ENCODE measurements around the gene NOL11. TPM values are rescaled to one million over a fixed set of nuclear protein-coding genes. Genes with fewer than 3 reads are reported as not detected.

NOL11 gene
- 22.0 TPM for total RNA-seq
- long read RNA-seq, transcript NOL11-201 (18 exons, 2,947 nt): major isoform, 22 of 31 reads
- long read RNA-seq, partial matches to known transcripts: 3 of 31 reads
- long read RNA-seq, other reads (novel, unspliced or antisense): 6 of 31 reads

- DNase-seq (ENCODE audit: low spot score): peak; percentile 100
- intact Hi-C loops (cut with DNase I): loop anchor here (2.0 to 5.0 kb wide), 2 partner anchors 107 to 530 kb away; partner anchors contain the start of genes AMZ2 and BPTF
These were observed at the start of gene NOL11 for GRCh38 chr17:67717624-67718324. Gene NOL11 (plus strand): TSS chr17:67717936. CDS start chr17:67717948, 12 bp downstream.

DNA sequence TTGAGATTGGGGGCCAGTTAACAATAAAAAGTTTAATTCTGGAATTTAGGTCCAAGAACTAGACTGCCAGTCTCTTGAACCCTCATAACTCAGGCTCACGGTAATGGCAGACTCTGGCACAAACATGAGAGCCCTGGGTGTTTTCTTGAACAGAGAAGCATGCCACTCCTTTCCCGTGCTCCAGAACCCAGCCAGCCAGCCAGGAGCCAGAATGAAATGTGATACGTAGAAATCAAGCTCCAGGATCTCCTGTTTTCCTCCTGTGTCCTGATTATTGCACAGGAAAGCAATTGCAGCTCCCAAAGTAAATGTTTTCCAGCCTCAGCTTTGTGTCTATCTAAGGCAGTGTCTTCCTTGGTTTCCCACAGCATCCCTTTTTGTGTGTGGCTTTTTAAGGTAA, 46.2 kb upstream of the NOL11 start:
- DNase-seq (ENCODE audit: low spot score): no peak
- intact Hi-C loops (cut with DNase I): no loop called here

- DNase-seq (ENCODE audit: low spot score): no peak
- intact Hi-C loops (cut with DNase I): no loop called here
These were observed 45.0 kb upstream of the NOL11 start for GRCh38 chr17:67672592-67673335.

DNA sequence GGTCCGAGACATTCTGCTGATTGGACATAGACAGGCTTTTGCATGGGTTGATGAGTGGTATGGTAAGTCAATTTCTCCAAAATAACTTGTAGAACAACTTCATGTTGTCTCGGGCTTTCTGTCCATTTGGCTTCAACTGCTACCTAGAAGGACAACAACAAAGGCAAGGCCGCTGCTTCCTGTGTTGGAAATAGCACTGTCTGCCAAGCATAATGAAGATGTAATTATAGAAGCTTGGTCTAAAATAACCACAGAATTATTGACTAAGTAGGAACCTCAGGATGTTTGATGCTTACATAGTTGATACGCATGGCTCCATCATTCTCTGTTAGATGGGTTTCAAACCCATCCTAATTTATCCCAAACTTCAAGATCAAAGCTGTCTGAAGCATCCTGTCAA, 42.3 kb upstream of the NOL11 start:
- DNase-seq (ENCODE audit: low spot score): no peak
- intact Hi-C loops (cut with DNase I): no loop called here

- intact Hi-C loops (cut with DNase I): no loop called here
- DNase-seq (ENCODE audit: low spot score): no peak
These were observed 41.4 kb upstream of the NOL11 start for GRCh38 chr17:67676305-67676704.

- DNase-seq (ENCODE audit: low spot score): no peak
- intact Hi-C loops (cut with DNase I): no loop called here
These were observed 39.3 kb upstream of the NOL11 start for GRCh38 chr17:67678414-67678813.

- intact Hi-C loops (cut with DNase I): no loop called here
- no peak for DNase-seq (ENCODE audit: low spot score)
These were observed 38.5 kb upstream of the NOL11 start for GRCh38 chr17:67679225-67679624.

GRCh38 chr17:67679721-67680120, 38.0 kb upstream of the NOL11 start:
- no peak for DNase-seq (ENCODE audit: low spot score)
- intact Hi-C loops (cut with DNase I): loop anchor here (10.0 kb wide), 1 partner anchor 205 kb away; no protein-coding TSS in a partner anchor

GRCh38 chr17:67680445-67681224, 37.1 kb upstream of the NOL11 start:
- intact Hi-C loops (cut with DNase I): loop anchor here (10.0 kb wide), 1 partner anchor 206 kb away; no protein-coding TSS in a partner anchor
- no peak for DNase-seq (ENCODE audit: low spot score)

GRCh38 chr17:67682196-67682595, 35.5 kb upstream of the NOL11 start:
- no peak for DNase-seq (ENCODE audit: low spot score)
- intact Hi-C loops (cut with DNase I): loop anchor here (10.0 kb wide), 1 partner anchor 207 kb away; no protein-coding TSS in a partner anchor

GRCh38 chr17:67685351-67685750, 32.4 kb upstream of the NOL11 start:
- intact Hi-C loops (cut with DNase I): loop anchor here (10.0 kb wide), 1 partner anchor 211 kb away; no protein-coding TSS in a partner anchor
- DNase-seq (ENCODE audit: low spot score): no peak

DNA sequence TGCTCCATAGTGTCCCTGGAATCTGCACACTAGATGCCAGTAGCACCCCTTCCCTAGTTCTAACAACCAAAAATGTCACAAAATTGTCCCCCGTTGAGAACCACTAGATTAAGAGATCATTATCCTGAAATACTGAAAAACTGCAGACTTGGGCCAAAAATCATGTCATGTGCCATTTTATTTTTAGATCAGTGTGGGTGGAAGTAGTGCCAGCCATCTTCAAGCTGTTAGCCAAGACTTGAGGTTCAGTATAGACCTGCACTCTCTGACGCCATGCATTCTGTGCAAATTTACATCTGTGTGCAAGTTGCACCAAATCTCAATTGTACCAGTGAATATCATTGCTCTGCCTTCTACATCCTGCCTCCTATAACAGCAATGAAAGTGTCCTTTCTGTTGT, 31.5 kb upstream of the NOL11 start:
- no peak for DNase-seq (ENCODE audit: low spot score)
- intact Hi-C loops (cut with DNase I): loop anchor here (10.0 kb wide), 1 partner anchor 211 kb away; no protein-coding TSS in a partner anchor

GRCh38 chr17:67687511-67687910, 30.2 kb upstream of the NOL11 start:
- intact Hi-C loops (cut with DNase I): loop anchor here (10.0 kb wide), 1 partner anchor 213 kb away; no protein-coding TSS in a partner anchor
- no peak for DNase-seq (ENCODE audit: low spot score)

DNA sequence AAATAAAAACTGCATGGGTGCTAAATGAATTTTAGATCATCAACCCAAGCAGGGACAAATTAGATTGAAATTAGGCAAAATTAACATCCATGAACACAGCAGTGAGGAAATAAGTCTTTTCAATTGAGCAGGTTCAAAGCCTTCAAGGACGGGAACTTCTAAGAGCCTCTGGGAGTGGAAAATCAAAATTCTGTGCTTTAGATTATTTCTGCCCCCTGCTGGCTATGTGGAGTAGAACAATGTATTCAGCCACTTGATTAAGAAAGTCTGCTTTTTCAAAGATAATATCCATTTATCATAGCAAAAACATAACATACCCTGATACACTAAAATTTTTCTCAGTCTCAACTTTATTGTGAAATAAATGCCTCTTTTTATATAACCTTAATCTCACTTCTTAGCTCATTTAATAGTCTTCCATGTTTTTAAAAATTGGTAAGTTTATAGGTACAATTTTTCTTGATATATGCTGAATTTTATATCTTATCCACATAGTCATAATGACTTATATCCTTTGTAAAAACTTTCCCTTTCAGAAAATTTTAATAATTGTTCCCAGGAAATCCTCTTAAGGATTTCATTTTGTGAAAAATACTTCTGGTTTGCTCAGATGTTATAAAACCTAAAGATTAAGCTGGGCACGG, 28.1 kb upstream of the NOL11 start:
- no peak for DNase-seq (ENCODE audit: low spot score)
- intact Hi-C loops (cut with DNase I): loop anchor here (1.0 to 10.0 kb wide), 3 partner anchors 57 to 314 kb away; no protein-coding TSS in a partner anchor

- intact Hi-C loops (cut with DNase I): no loop called here
- no peak for DNase-seq (ENCODE audit: low spot score)
These were observed 23.9 kb upstream of the NOL11 start for GRCh38 chr17:67693811-67694210.

GRCh38 chr17:67696347-67696746, 21.4 kb upstream of the NOL11 start:
- intact Hi-C loops (cut with DNase I): no loop called here
- DNase-seq (ENCODE audit: low spot score): no peak

GRCh38 chr17:67696853-67697498, 20.8 kb upstream of the NOL11 start:
- no peak for DNase-seq (ENCODE audit: low spot score)
- intact Hi-C loops (cut with DNase I): no loop called here

DNA sequence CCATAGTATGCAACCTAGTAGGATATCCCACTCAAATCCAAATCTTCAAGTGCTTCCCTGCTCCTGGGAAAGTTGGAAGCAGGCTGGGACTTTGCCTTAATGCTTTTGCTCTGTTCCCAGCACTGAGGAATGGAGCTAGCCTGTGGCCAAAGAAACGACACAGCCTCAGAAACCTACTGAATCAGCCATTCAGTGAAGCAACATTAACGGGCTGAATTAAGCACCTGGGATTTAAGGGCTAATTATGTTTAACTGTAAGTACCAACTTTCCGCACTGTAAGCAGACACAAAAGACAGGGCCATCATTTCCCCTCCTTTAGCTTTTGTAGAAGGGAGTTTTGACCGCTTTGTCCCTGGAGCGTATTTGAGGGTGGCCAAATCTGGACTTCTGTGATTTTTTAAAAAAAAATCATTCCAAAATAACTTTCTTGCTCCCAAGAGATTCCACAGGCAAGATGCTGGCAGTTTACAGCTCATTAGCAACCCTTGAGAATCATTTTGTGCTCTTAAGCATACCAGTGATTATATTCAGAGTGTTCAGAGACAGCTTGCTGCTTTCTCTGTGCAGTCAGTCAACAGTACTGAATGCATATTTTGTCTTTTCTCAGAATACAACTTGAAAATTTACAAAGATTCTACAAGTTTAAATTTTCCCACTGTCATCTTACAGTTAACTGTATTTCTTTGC, 17.6 kb upstream of the NOL11 start:
- no peak for DNase-seq (ENCODE audit: low spot score)
- intact Hi-C loops (cut with DNase I): no loop called here
